Measurements from ENCODE around the gene CBR3.

DNA sequence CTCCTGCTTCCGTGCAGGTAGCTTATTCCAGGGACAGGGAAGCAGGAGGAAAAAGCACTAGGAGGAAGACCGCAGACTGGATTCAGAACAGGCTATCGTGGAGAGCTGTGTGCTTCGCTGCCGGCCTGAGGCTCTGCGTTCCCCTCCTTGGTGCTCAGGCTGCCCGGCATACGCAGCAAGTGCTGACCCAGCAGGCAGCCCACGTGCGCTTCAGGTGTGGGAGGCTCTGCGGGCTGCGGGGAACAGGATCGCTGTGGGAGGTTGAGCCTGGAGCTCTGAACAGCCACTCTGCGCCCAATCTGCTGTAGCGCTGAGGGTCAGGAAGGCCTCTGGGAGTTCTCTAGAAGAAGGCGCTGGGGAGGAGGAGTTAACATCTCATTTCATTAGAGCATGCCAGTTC is 49.7 kb downstream of the CBR3 start:
- TF ChIP-seq, protein P1, sequence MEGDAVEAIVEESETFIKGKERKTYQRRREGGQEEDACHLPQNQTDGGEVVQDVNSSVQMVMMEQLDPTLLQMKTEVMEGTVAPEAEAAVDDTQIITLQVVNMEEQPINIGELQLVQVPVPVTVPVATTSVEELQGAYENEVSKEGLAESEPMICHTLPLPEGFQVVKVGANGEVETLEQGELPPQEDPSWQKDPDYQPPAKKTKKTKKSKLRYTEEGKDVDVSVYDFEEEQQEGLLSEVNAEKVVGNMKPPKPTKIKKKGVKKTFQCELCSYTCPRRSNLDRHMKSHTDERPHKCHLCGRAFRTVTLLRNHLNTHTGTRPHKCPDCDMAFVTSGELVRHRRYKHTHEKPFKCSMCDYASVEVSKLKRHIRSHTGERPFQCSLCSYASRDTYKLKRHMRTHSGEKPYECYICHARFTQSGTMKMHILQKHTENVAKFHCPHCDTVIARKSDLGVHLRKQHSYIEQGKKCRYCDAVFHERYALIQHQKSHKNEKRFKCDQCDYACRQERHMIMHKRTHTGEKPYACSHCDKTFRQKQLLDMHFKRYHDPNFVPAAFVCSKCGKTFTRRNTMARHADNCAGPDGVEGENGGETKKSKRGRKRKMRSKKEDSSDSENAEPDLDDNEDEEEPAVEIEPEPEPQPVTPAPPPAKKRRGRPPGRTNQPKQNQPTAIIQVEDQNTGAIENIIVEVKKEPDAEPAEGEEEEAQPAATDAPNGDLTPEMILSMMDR (conservative IDR thresholded peaks at IDR 0.05; ENCODE audit: low read depth, low read length), result no peak
- no peak for TF ChIP-seq MXI1 (IDR thresholded peaks at IDR 0.05; ENCODE audit: borderline replicate concordance, low read depth, low read length)
